KMS-11 (cell line): Measurements from ENCODE around the gene DOK5.

ENCODE experiments used
- H2AFZ ChIP-seq: fragments of 200-600 bp; sonication (generic); 2 replicates; pipeline ENCODE4 v1.6.1; 2016; ENCODE audit warnings: antibody characterized with exemption, mixed run types, low read depth
- H3K27ac ChIP-seq: fragments of 200-600 bp; sonication (generic); 2 replicates; pipeline ENCODE4 v1.6.1; 2016; ENCODE audit warnings: mild to moderate bottlenecking, mixed run types
- H3K27me3 ChIP-seq: fragments of 200-600 bp; sonication (generic); 2 replicates; pipeline ENCODE4 v1.6.1; 2017; ENCODE audit warnings: mild to moderate bottlenecking, low read depth, mixed run types, moderate library complexity; ENCODE audit not compliant: insufficient read depth
- H3K36me3 ChIP-seq: fragments of 200-600 bp; sonication (generic); 2 replicates; pipeline ENCODE4 v1.6.1; 2017; ENCODE audit warnings: mild to moderate bottlenecking, mixed run types; ENCODE audit not compliant: insufficient read depth
- H3K4me1 ChIP-seq: fragments of 200-600 bp; sonication (generic); 2 replicates; pipeline ENCODE4 v1.6.1; 2016; ENCODE audit warnings: mild to moderate bottlenecking, low read depth, mixed run types; ENCODE audit not compliant: poor library complexity, severe bottlenecking
- H3K4me2 ChIP-seq: fragments of 200-600 bp; sonication (generic); 2 replicates; pipeline ENCODE4 v1.7.0; 2016; ENCODE audit warnings: mild to moderate bottlenecking, mixed run types
- H3K4me3 ChIP-seq: fragments of 200-600 bp; sonication (generic); IDR thresholded peaks from 2 replicates; pipeline ENCODE4 v1.6.1; 2017; ENCODE audit warnings: low read depth, low read length, mixed read lengths; ENCODE audit not compliant: insufficient read depth
- H3K79me2 ChIP-seq: fragments of 200-600 bp; sonication (generic); 2 replicates; pipeline ENCODE4 v1.6.1; 2016; ENCODE audit warnings: low read depth, mixed run types; ENCODE audit not compliant: insufficient read depth
- H3K9ac ChIP-seq: fragments of 200-600 bp; sonication (generic); 2 replicates; pipeline ENCODE4 v1.6.1; 2016; ENCODE audit warnings: mild to moderate bottlenecking, mixed run types
- H4K20me1 ChIP-seq: fragments of 200-600 bp; sonication (generic); 2 replicates; pipeline ENCODE4 v1.6.1; 2016; ENCODE audit warnings: mild to moderate bottlenecking, mixed run types; ENCODE audit not compliant: insufficient read depth
- TF ChIP-seq, protein P1 (sequence below): fragments of 200-600 bp; sonication (generic); conservative IDR thresholded peaks from 2 replicates; pipeline ENCODE4 v1.6.1; 2017; ENCODE audit warnings: low read depth, mild to moderate bottlenecking, antibody characterized with exemption, low read length, moderate library complexity, mixed read lengths

The DOK5 gene

GRCh38 chr20:54570561-54570960 is 95.2 kb downstream of the DOK5 start:
- H3K4me1 ChIP-seq, result peaks cover under 1% of the 10 kb centered on the region
- H3K27me3 ChIP-seq, result no peaks in the 10 kb centered on the region
- H3K4me2 ChIP-seq, result no peak overlapping the region
- TF ChIP-seq, protein P1, sequence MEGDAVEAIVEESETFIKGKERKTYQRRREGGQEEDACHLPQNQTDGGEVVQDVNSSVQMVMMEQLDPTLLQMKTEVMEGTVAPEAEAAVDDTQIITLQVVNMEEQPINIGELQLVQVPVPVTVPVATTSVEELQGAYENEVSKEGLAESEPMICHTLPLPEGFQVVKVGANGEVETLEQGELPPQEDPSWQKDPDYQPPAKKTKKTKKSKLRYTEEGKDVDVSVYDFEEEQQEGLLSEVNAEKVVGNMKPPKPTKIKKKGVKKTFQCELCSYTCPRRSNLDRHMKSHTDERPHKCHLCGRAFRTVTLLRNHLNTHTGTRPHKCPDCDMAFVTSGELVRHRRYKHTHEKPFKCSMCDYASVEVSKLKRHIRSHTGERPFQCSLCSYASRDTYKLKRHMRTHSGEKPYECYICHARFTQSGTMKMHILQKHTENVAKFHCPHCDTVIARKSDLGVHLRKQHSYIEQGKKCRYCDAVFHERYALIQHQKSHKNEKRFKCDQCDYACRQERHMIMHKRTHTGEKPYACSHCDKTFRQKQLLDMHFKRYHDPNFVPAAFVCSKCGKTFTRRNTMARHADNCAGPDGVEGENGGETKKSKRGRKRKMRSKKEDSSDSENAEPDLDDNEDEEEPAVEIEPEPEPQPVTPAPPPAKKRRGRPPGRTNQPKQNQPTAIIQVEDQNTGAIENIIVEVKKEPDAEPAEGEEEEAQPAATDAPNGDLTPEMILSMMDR, result no peak
- H2AFZ ChIP-seq, result no peak overlapping the region
- H3K4me3 ChIP-seq, result no peak overlapping the region
- no peaks in the 10 kb centered on the region for H4K20me1 ChIP-seq
- no peak overlapping the region for H3K9ac ChIP-seq
- no peaks in the 10 kb centered on the region for H3K36me3 ChIP-seq
- no peaks in the 10 kb centered on the region for H3K79me2 ChIP-seq
- no peak overlapping the region for H3K27ac ChIP-seq

DNA sequence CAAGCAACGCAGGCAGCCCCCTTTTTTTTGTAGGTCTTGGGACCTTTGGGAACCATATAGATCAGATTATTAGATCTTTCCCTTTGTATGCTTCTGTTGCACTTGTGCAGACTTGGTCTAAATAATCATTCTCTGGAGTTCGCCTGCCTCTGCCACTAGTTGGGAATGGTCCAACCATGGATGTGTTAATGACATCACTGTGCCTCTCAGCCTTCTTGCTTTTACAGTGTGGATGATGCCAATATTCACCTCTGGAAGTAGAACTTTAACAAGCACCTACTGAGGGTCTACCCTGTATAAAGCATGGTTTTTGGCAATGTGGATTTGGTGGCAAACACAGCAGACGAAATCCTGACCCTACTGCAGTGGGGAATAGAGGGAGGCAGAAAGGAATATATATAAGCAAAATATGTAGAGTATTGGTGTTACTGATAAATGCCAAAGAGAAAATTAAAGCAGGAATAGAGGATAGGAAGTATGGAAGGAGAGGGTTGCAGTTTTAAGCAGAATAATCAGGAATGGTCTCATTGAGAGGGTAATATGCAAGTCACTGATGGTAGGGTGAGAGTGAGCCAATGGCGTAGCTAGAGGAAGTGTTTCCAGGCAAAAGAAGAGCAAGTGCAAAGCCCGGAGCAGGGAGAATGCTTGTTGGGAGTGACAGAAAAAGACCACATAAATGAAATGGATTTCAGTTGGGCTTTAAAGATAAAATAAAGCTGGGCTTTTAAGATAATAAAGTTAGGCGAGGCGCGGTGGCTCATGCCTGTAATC is 97.5 kb downstream of the DOK5 start:
- no peak overlapping the region for H3K9ac ChIP-seq
- no peak overlapping the region for H3K27ac ChIP-seq
- H3K4me3 ChIP-seq, result no peak overlapping the region
- H3K4me2 ChIP-seq, result no peak overlapping the region
- TF ChIP-seq, protein P1, result no peak
- H2AFZ ChIP-seq, result no peak overlapping the region
- H4K20me1 ChIP-seq, result no peaks in the 10 kb centered on the region
- H3K79me2 ChIP-seq, result no peaks in the 10 kb centered on the region
- no peaks in the 10 kb centered on the region for H3K36me3 ChIP-seq
- no peaks in the 10 kb centered on the region for H3K27me3 ChIP-seq
- H3K4me1 ChIP-seq, result no peaks in the 10 kb centered on the region

- H3K4me1 ChIP-seq, result no peaks in the 10 kb centered on the region
- no peak overlapping the region for H3K9ac ChIP-seq
- no peak overlapping the region for H3K27ac ChIP-seq
- no peak overlapping the region for H3K4me2 ChIP-seq
- H2AFZ ChIP-seq, result no peak overlapping the region
- H4K20me1 ChIP-seq, result no peaks in the 10 kb centered on the region
- no peaks in the 10 kb centered on the region for H3K79me2 ChIP-seq
- H3K4me3 ChIP-seq, result no peak overlapping the region
- H3K27me3 ChIP-seq, result no peaks in the 10 kb centered on the region
- TF ChIP-seq, protein P1, result no peak
- H3K36me3 ChIP-seq, result no peaks in the 10 kb centered on the region
These were observed 98.4 kb downstream of the DOK5 start for GRCh38 chr20:54573838-54574237.

DNA sequence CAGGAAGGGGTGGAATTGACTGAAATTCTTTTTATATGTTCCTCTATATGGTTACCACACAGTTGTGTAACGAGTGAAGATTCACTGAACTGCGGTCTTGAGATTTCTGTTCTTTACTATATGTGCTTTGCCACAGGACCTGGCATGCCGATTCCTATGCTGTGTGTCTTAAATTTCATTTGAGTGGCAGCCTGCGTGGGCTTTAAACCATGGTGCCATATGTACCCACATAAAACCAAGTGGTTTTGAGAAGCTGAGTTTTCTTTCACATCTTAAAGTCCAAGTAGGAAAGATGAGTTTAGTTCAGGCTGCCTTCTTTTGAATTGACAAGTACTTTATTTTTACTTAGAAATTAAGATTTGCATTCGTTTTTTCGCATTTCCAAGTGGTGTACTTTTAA is 101.1 kb downstream of the DOK5 start:
- Histone ChIP-seq H3K4me2 (no peak overlapping the region), H3K79me2 (no peaks in the 10 kb centered on the region), H3K4me1 (no peaks in the 10 kb centered on the region), H3K4me3 (no peak overlapping the region), H3K36me3 (no peaks in the 10 kb centered on the region), H3K9ac (no peak overlapping the region), H2AFZ (no peak overlapping the region), H3K27ac (no peak overlapping the region), H4K20me1 (no peaks in the 10 kb centered on the region), H3K27me3 (no peaks in the 10 kb centered on the region)
- TF ChIP-seq, protein P1, result no peak
